H4 (cell line): ENCODE data around the gene C3orf38. TPM values are rescaled to one million over a fixed set of nuclear protein-coding genes. Genes with fewer than 3 reads are reported as not detected.
"Not testable (repeated sequence)": the region's sequence is repeated elsewhere in the genome, so short reads cannot be mapped to it uniquely, and the experiment has no call there.

ENCODE experiments used
- DNase-seq: peaks from one replicate; pipeline ENCODE4 v3.0.0-alpha.2; 2015; ENCODE audit warnings: low spot score
- total RNA-seq: library from RNA; depleted of rRNA; stranded (reverse); fragments of >200 nt; shearing (Covaris generic); gene quantifications from 2 replicates; pipeline ENCODE4 v1.2.3, GENCODE V29; 2014; rRNA removed

Gene C3orf38
- total RNA-seq, 1 experiment from 2014 or later, result 17.5 TPM

GRCh38 chr3:88152841-88153240 is 3.1 kb downstream of the C3orf38 start:
- no peak for DNase-seq

- DNase-seq, result no peak
Measured at GRCh38 chr3:88166419-88166971, 16.7 kb downstream of the C3orf38 start.

- DNase-seq, result no peak
Measured at GRCh38 chr3:88167173-88167572, 17.4 kb downstream of the C3orf38 start.

- no peak for DNase-seq
Measured at GRCh38 chr3:88167704-88168103, 17.9 kb downstream of the C3orf38 start.

- DNase-seq, result no peak
Measured at GRCh38 chr3:88168171-88168570, 18.4 kb downstream of the C3orf38 start.

GRCh38 chr3:88180398-88180999 is 30.7 kb downstream of the C3orf38 start:
- peak; percentile 4 for DNase-seq

GRCh38 chr3:88182165-88182918 is 32.6 kb downstream of the C3orf38 start:
- not testable (repeated sequence) for DNase-seq

- DNase-seq, result no peak
Measured at GRCh38 chr3:88188436-88188835, 38.7 kb downstream of the C3orf38 start.

GRCh38 chr3:88189361-88189810 is 39.6 kb downstream of the C3orf38 start:
- no peak for DNase-seq

GRCh38 chr3:88191872-88192409 is 42.2 kb downstream of the C3orf38 start:
- no peak for DNase-seq

- no peak for DNase-seq
Measured at GRCh38 chr3:88192631-88193030, 42.9 kb downstream of the C3orf38 start.

- DNase-seq, result peak; percentile 71
Measured at GRCh38 chr3:88195951-88196434, 46.2 kb downstream of the C3orf38 start.

- DNase-seq, result no peak
Measured at GRCh38 chr3:88198121-88198520, 48.4 kb downstream of the C3orf38 start.

GRCh38 chr3:88203642-88204055 is 53.9 kb downstream of the C3orf38 start:
- DNase-seq, result peak; percentile 45

Other genes starting within 250 kb of the C3orf38 start
- 29.3 and 37.3 TPM in 2 replicates for gene CGGBP1, start 91.0 kb upstream of the C3orf38 start, total RNA-seq
- 4.0 and 7.2 TPM in 2 replicates for gene ZNF654, start 90.7 kb upstream of the C3orf38 start, total RNA-seq